GM12874 (cell line): ENCODE data around the gene AMOTL1.

Source experiments
- CTCF ChIP-seq: IDR thresholded peaks from 2 replicates; pipeline ENCODE4 v1.5.1; 2011; ENCODE audit warnings: low read depth, mild to moderate bottlenecking, control low read depth, low read length, moderate library complexity; ENCODE audit not compliant: insufficient read depth

The AMOTL1 gene

GRCh38 chr11:94873916-94874540 is 105.9 kb downstream of the AMOTL1 start:
- no peak for TF ChIP-seq CTCF

GRCh38 chr11:94876222-94876621 is 108.1 kb downstream of the AMOTL1 start:
- no peak for TF ChIP-seq CTCF

- TF ChIP-seq CTCF = no peak
Observed at GRCh38 chr11:94876645-94877442, 108.7 kb downstream of the AMOTL1 start.

GRCh38 chr11:94877443-94878200 is 109.5 kb downstream of the AMOTL1 start:
- no peak for TF ChIP-seq CTCF

- TF ChIP-seq CTCF = no peak
Observed at GRCh38 chr11:94879006-94879405, 110.8 kb downstream of the AMOTL1 start.

GRCh38 chr11:94880216-94880615 is 112.1 kb downstream of the AMOTL1 start:
- no peak for TF ChIP-seq CTCF

- TF ChIP-seq CTCF = no peak
Observed at GRCh38 chr11:94882931-94883330, 114.8 kb downstream of the AMOTL1 start.
